ENCODE measurements around the gene PTGES. TPM values are rescaled to one million over a fixed set of nuclear protein-coding genes. Genes with fewer than 3 reads are reported as not detected.

PTGES gene
- polyA plus RNA-seq, 1 of the 3 experiments (the other 2 are of a cell fraction) = 5.2 TPM

DNA sequence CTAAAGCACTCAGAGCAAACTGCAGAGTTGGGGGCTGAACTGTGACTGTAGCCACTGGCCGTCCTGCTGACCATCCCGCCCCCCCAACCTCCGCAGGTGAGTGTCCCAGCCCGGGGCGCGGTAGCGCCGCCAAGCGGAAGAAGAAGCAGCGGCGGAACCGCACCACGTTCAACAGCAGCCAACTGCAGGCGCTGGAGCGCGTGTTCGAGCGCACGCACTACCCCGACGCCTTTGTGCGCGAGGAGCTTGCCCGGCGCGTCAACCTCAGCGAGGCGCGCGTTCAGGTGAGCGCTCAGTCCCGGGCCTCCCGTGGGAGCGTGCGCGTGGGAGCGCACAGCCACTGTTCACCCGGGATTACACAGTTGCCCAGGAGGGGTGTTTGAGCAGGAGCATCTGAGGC lies 33.7 kb downstream of the PTGES start (continued):
- TF ChIP-seq GABPA (IDR thresholded peaks at IDR 0.05; ENCODE audit: low read depth) (no peak), MXI1 (IDR thresholded peaks at IDR 0.05; ENCODE audit: low read depth, low read length) (no peak), POLR2AphosphoS5 (IDR thresholded peaks at IDR 0.05; ENCODE audit: low read depth, low read length) (no peak), YY1 (IDR thresholded peaks at IDR 0.05; ENCODE audit: low read depth) (no peak), FOXJ3 (CRISPR knock-in tag; IDR thresholded peaks at IDR 0.05) (no peak), NFIC (IDR thresholded peaks at IDR 0.05; ENCODE audit: borderline replicate concordance) (no peak), ELF1 (IDR thresholded peaks at IDR 0.05) (no peak)
- TF ChIP-seq, protein P1, sequence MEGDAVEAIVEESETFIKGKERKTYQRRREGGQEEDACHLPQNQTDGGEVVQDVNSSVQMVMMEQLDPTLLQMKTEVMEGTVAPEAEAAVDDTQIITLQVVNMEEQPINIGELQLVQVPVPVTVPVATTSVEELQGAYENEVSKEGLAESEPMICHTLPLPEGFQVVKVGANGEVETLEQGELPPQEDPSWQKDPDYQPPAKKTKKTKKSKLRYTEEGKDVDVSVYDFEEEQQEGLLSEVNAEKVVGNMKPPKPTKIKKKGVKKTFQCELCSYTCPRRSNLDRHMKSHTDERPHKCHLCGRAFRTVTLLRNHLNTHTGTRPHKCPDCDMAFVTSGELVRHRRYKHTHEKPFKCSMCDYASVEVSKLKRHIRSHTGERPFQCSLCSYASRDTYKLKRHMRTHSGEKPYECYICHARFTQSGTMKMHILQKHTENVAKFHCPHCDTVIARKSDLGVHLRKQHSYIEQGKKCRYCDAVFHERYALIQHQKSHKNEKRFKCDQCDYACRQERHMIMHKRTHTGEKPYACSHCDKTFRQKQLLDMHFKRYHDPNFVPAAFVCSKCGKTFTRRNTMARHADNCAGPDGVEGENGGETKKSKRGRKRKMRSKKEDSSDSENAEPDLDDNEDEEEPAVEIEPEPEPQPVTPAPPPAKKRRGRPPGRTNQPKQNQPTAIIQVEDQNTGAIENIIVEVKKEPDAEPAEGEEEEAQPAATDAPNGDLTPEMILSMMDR (IDR thresholded peaks at IDR 0.05) = no peak
- TF ChIP-seq, protein P2, sequence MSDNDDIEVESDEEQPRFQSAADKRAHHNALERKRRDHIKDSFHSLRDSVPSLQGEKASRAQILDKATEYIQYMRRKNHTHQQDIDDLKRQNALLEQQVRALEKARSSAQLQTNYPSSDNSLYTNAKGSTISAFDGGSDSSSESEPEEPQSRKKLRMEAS (IDR thresholded peaks at IDR 0.05; ENCODE audit: low read depth) = no peak

DNA sequence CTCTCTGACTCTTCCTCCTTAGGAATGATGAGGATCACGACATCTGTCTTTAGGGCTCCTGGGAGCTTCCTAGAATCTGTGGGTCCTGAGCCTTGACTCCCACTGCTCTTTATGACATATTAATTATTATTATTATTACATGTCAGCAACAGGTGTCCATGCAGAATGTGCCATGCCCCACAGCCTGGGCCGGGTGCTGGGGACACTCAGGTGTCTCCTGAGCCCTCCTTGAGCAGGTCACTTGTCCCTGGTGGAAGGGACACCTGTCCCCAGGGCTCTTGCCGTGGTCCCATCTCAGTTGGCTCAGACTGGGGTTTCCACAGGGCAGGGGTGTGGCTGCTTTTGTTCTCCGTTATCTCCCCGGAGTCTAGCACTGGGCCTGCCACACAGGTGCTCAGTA lies 34.2 kb downstream of the PTGES start:
- Histone ChIP-seq H2AFZ (ENCODE audit: low read depth) (no peak overlapping the region), H3K4me3 (ENCODE audit: low read depth in 2 of 2, low read length in 1 of 2) (no peak overlapping the region), H3F3A (replicated peaks; ENCODE audit: insufficient read depth) (no peaks in the 10 kb centered on the region), H4K20me1 (ENCODE audit: insufficient read depth) (no peaks in the 10 kb centered on the region), H3K4me1 (ENCODE audit: control insufficient read depth in 1 of 2, insufficient read depth in 2 of 2, low read depth in 1 of 2, low read length in 1 of 2) (no peaks in the 10 kb centered on the region), H3K79me2 (ENCODE audit: insufficient read depth) (no peaks in the 10 kb centered on the region), H3K27ac (ENCODE audit: low read depth in 2 of 2, low read length in 1 of 2) (no peak overlapping the region), H3K4me2 (no peak overlapping the region), H3K9me3 (no peaks in the 10 kb centered on the region), H3K36me3 (replicated peaks in 1 of 2; ENCODE audit: control insufficient read depth in 1 of 2, insufficient read depth in 2 of 2, low read length in 1 of 2) (no peaks in the 10 kb centered on the region), H3K9me2 (no peaks in the 10 kb centered on the region), H3K9ac (no peak overlapping the region), H3K27me3 (ENCODE audit: insufficient read depth) (no peaks in the 10 kb centered on the region)
- 87% methylated on average over 4 of the region's 5 CpGs for WGBS (ENCODE audit: low lambda C conversion rate)
- ChIA-PET POLR2A (no interaction called here), CTCF (interaction anchor here (1.1 to 1.7 kb wide), 5 partner anchors 8 to 77 kb away, joined by 3 to 9 read pairs (median 6); partner anchors contain the start of gene ASB6)
- TF ChIP-seq, protein P3, sequence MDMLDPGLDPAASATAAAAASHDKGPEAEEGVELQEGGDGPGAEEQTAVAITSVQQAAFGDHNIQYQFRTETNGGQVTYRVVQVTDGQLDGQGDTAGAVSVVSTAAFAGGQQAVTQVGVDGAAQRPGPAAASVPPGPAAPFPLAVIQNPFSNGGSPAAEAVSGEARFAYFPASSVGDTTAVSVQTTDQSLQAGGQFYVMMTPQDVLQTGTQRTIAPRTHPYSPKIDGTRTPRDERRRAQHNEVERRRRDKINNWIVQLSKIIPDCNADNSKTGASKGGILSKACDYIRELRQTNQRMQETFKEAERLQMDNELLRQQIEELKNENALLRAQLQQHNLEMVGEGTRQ (IDR thresholded peaks at IDR 0.05; ENCODE audit: borderline replicate concordance, low read depth, low read length) = no peak
- no peak for TF ChIP-seq YY1 (IDR thresholded peaks at IDR 0.05; ENCODE audit: low read depth)
- TF ChIP-seq MEF2A (IDR thresholded peaks at IDR 0.05; ENCODE audit: borderline replicate concordance, low read depth) = no peak
- TF ChIP-seq RFX5 (IDR thresholded peaks at IDR 0.05; ENCODE audit: low read length) = no peak
- no peak for TF ChIP-seq CHD2 (IDR thresholded peaks at IDR 0.05; ENCODE audit: low read length, partially characterized antibody)
- TF ChIP-seq FOXM1 (IDR thresholded peaks at IDR 0.05; ENCODE audit: low read depth) = no peak
- TF ChIP-seq EP300 (IDR thresholded peaks at IDR 0.05; ENCODE audit: borderline replicate concordance in 1 of 2, low read depth in 1 of 2, low read length in 1 of 2) = no peak
- TF ChIP-seq TEAD4 (IDR thresholded peaks at IDR 0.05; ENCODE audit: borderline replicate concordance, insufficient read depth) = no peak
- no peak for TF ChIP-seq TCF12 (IDR thresholded peaks at IDR 0.05)
- no peak for TF ChIP-seq GABPA (IDR thresholded peaks at IDR 0.05; ENCODE audit: low read depth)
- no peak for DNase-seq

All from SK-N-SH (cell line).